HepG2 (cell line): ENCODE measurements around the gene TMPO. TPM values are rescaled to one million over a fixed set of nuclear protein-coding genes. Genes with fewer than 3 reads are reported as not detected.

Experiments used
- CAMTA2 ChIP-seq: sonication (generic); formaldehyde crosslinking; IDR thresholded peaks from 2 replicates; pipeline ENCODE4 v1.4.0; 2020; ENCODE audit warnings: mild to moderate bottlenecking, missing genetic modification reagents, borderline replicate concordance
- CENPT ChIP-seq: sonication (generic); formaldehyde crosslinking; IDR thresholded peaks from 2 replicates; pipeline ENCODE4 v1.8.0; 2022; ENCODE audit warnings: low read depth, mild to moderate bottlenecking, moderate library complexity, missing genetic modification reagents
- FLYWCH1 ChIP-seq: sonication (generic); formaldehyde crosslinking; IDR thresholded peaks from 2 replicates; pipeline ENCODE4 v1.8.1; 2023; ENCODE audit warnings: mild to moderate bottlenecking, missing genetic modification reagents
- HOXA7 ChIP-seq: sonication (generic); formaldehyde crosslinking; IDR thresholded peaks from 2 replicates; pipeline ENCODE4 v1.8.1; 2022; ENCODE audit warnings: mild to moderate bottlenecking, missing genetic modification reagents, moderate library complexity
- PHF20 ChIP-seq: sonication (generic); formaldehyde crosslinking; IDR thresholded peaks from 2 replicates; pipeline ENCODE4 v1.5.0; 2020; ENCODE audit warnings: mild to moderate bottlenecking, missing genetic modification reagents
- PTBP1 ChIP-seq: fragments of 200-400 bp; formaldehyde crosslinking; IDR thresholded peaks from 2 replicates; pipeline ENCODE4 v1.6.1; 2018; ENCODE audit warnings: low read length, low read depth; ENCODE audit not compliant: poor library complexity, severe bottlenecking
- RXRA ChIP-seq: sonication (generic); formaldehyde crosslinking; IDR thresholded peaks from 2 replicates; pipeline ENCODE4 v1.5.1; 2020; ENCODE audit warnings: missing genetic modification reagents
- SALL1 ChIP-seq: sonication (generic); formaldehyde crosslinking; IDR thresholded peaks from 2 replicates; pipeline ENCODE4 v1.8.0; 2022; ENCODE audit warnings: mild to moderate bottlenecking, missing genetic modification reagents
- SALL2 ChIP-seq: sonication (generic); formaldehyde crosslinking; IDR thresholded peaks from 2 replicates; pipeline ENCODE4 v1.8.1; 2023; ENCODE audit warnings: mild to moderate bottlenecking, missing genetic modification reagents, inconsistent platforms
- TSC22D2 ChIP-seq: sonication (generic); formaldehyde crosslinking; IDR thresholded peaks from 2 replicates; pipeline ENCODE4 v1.5.1; 2020; ENCODE audit warnings: missing genetic modification reagents, mild to moderate bottlenecking, borderline replicate concordance
- ZBTB3 ChIP-seq: sonication (generic); formaldehyde crosslinking; IDR thresholded peaks from 2 replicates; pipeline ENCODE4 v1.4.0; 2020; ENCODE audit warnings: low read depth, mild to moderate bottlenecking, moderate library complexity, missing genetic modification reagents, borderline replicate concordance
- ZFP36L1 ChIP-seq: sonication (generic); formaldehyde crosslinking; IDR thresholded peaks from 2 replicates; pipeline ENCODE4 v1.8.0; 2022; ENCODE audit warnings: mild to moderate bottlenecking, missing genetic modification reagents, moderate library complexity
- ZNF17 ChIP-seq: sonication (generic); formaldehyde crosslinking; IDR thresholded peaks from 2 replicates; pipeline ENCODE4 v1.5.0; 2020; ENCODE audit warnings: mild to moderate bottlenecking, missing genetic modification reagents
- ZNF207 ChIP-seq: fragments of 450-650 bp; IDR thresholded peaks from 2 replicates; pipeline ENCODE4 v1.6.1; 2016; ENCODE audit warnings: antibody characterized with exemption, borderline replicate concordance
- ZNF251 ChIP-seq: sonication (generic); formaldehyde crosslinking; IDR thresholded peaks from 2 replicates; pipeline ENCODE4 v1.9.0; 2021; ENCODE audit warnings: mild to moderate bottlenecking, missing genetic modification reagents
- ZSCAN20 ChIP-seq: sonication (generic); formaldehyde crosslinking; IDR thresholded peaks from 2 replicates; pipeline ENCODE4 v1.4.0; 2020; ENCODE audit warnings: missing genetic modification reagents, mild to moderate bottlenecking, borderline replicate concordance
- polyA plus RNA-seq, 8 experiments: library from polyadenylated mRNA; depleted of rRNA in 3 of 8; stranded (reverse) in 7 of 8; unstranded in 1 of 8; fragments of >200 nt; fragmentation: Illumina TruSeq in 4 of 8; extraction: Trizol in 4 of 8; gene quantifications; 2 replicates each; pipeline versions ENCODE4 v1.2.1 to v1.2.3, GENCODE V29; 2011 to 2016; ENCODE audit warnings: low read depth in 4 of 8, missing spikeins in 1 of 8, mixed read lengths in 1 of 8; ENCODE audit not compliant: insufficient read depth in 1 of 8
- total RNA-seq, 5 experiments: library from RNA; depleted of rRNA; stranded (reverse); fragments of >200 nt; fragmentation: Illumina TruSeq; extraction: Trizol; gene quantifications; 2 replicates each; pipeline ENCODE4 v1.2.3, GENCODE V29; 2016; ENCODE audit warnings: low read depth in 1 of 5
- TF ChIP-seq, protein P1 (sequence below): sonication (generic); formaldehyde crosslinking; IDR thresholded peaks from 2 replicates; pipeline ENCODE4 v1.5.0; 2020; ENCODE audit warnings: missing genetic modification reagents
- TF ChIP-seq, protein P2 (sequence below): sonication (generic); formaldehyde crosslinking; IDR thresholded peaks from 2 replicates; pipeline ENCODE4 v1.5.1; 2020; ENCODE audit warnings: missing genetic modification reagents, mild to moderate bottlenecking, borderline replicate concordance
- TF ChIP-seq, protein P3 (sequence below): sonication (generic); formaldehyde crosslinking; IDR thresholded peaks from 2 replicates; pipeline ENCODE4 v1.4.0; 2020; ENCODE audit warnings: missing genetic modification reagents, borderline replicate concordance
- TF ChIP-seq, protein P4 (sequence below): sonication (generic); formaldehyde crosslinking; conservative IDR thresholded peaks from 2 replicates; pipeline ENCODE4 v1.8.0; 2022; ENCODE audit warnings: missing genetic modification reagents
- TF ChIP-seq, protein P5 (sequence below): sonication (generic); formaldehyde crosslinking; IDR thresholded peaks from 2 replicates; pipeline ENCODE4 v1.8.0; 2022; ENCODE audit warnings: missing genetic modification reagents, mild to moderate bottlenecking, inconsistent platforms, borderline replicate concordance
- TF ChIP-seq, protein P6 (sequence below): sonication (generic); formaldehyde crosslinking; IDR thresholded peaks from 2 replicates; pipeline ENCODE4 v1.4.0; 2020; ENCODE audit warnings: missing genetic modification reagents

Gene TMPO
- total and polyA plus RNA-seq, 2 of the 13 experiments (the other 11 are each of a cell fraction or from before 2014, with no cell fraction given) = 24.2 to 167 TPM

DNA sequence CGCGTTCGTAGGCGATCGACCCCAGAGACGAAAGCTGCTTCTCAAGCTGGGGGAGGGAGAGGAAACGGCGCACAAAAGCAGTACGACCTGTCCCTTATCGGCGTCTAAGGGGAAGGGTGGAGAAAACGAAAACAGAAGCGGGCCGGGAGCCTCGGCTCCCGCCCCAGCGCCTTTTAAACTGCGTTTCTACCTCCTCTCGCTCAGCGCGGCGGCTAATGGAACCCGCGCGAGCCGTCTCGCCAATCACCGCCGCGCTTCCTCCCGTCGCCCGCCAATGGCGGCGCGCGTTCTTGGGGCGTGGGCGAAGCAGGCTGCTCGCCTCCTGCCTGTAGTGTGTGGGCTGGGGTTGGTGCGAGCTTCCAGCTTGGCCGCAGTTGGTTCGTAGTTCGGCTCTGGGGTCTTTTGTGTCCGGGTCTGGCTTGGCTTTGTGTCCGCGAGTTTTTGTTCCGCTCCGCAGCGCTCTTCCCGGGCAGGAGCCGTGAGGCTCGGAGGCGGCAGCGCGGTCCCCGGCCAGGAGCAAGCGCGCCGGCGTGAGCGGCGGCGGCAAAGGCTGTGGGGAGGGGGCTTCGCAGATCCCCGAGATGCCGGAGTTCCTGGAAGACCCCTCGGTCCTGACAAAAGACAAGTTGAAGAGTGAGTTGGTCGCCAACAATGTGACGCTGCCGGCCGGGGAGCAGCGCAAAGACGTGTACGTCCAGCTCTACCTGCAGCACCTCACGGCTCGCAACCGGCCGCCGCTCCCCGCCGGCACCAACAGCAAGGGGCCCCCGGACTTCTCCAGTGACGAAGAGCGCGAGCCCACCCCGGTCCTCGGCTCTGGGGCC lies at the start of gene TMPO (continued):
- TF ChIP-seq ZNF251 (CRISPR knock-in tag) = no peak
- TF ChIP-seq ZNF207 = no peak
- no peak; the same call in 1 of the 2 replicates for TF ChIP-seq ZBTB3 (CRISPR knock-in tag)
- TF ChIP-seq CENPT = no peak
- TF ChIP-seq, protein P1, sequence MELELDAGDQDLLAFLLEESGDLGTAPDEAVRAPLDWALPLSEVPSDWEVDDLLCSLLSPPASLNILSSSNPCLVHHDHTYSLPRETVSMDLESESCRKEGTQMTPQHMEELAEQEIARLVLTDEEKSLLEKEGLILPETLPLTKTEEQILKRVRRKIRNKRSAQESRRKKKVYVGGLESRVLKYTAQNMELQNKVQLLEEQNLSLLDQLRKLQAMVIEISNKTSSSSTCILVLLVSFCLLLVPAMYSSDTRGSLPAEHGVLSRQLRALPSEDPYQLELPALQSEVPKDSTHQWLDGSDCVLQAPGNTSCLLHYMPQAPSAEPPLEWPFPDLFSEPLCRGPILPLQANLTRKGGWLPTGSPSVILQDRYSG (CRISPR knock-in tag) = peak; percentile 71; the same call in 1 of the 2 replicates
- TF ChIP-seq, protein P2, sequence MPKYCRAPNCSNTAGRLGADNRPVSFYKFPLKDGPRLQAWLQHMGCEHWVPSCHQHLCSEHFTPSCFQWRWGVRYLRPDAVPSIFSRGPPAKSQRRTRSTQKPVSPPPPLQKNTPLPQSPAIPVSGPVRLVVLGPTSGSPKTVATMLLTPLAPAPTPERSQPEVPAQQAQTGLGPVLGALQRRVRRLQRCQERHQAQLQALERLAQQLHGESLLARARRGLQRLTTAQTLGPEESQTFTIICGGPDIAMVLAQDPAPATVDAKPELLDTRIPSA = no peak
- TF ChIP-seq, protein P3, sequence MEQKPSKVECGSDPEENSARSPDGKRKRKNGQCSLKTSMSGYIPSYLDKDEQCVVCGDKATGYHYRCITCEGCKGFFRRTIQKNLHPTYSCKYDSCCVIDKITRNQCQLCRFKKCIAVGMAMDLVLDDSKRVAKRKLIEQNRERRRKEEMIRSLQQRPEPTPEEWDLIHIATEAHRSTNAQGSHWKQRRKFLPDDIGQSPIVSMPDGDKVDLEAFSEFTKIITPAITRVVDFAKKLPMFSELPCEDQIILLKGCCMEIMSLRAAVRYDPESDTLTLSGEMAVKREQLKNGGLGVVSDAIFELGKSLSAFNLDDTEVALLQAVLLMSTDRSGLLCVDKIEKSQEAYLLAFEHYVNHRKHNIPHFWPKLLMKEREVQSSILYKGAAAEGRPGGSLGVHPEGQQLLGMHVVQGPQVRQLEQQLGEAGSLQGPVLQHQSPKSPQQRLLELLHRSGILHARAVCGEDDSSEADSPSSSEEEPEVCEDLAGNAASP (CRISPR knock-in tag) = no peak
- no peak for TF ChIP-seq PTBP1
- TF ChIP-seq CAMTA2 (CRISPR knock-in tag) = 0 out of 2 replicates have a peak, but pooled peaks have one; percentile 84
- TF ChIP-seq PHF20 (CRISPR knock-in tag) = peak; percentile 44; the same call in 1 of the 2 replicates
- TF ChIP-seq SALL1 = peak; percentile 61
- TF ChIP-seq, protein P4, sequence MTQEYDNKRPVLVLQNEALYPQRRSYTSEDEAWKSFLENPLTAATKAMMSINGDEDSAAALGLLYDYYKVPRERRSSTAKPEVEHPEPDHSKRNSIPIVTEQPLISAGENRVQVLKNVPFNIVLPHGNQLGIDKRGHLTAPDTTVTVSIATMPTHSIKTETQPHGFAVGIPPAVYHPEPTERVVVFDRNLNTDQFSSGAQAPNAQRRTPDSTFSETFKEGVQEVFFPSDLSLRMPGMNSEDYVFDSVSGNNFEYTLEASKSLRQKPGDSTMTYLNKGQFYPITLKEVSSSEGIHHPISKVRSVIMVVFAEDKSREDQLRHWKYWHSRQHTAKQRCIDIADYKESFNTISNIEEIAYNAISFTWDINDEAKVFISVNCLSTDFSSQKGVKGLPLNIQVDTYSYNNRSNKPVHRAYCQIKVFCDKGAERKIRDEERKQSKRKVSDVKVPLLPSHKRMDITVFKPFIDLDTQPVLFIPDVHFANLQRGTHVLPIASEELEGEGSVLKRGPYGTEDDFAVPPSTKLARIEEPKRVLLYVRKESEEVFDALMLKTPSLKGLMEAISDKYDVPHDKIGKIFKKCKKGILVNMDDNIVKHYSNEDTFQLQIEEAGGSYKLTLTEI (CRISPR knock-in tag) = no peak
- TF ChIP-seq, protein P5, sequence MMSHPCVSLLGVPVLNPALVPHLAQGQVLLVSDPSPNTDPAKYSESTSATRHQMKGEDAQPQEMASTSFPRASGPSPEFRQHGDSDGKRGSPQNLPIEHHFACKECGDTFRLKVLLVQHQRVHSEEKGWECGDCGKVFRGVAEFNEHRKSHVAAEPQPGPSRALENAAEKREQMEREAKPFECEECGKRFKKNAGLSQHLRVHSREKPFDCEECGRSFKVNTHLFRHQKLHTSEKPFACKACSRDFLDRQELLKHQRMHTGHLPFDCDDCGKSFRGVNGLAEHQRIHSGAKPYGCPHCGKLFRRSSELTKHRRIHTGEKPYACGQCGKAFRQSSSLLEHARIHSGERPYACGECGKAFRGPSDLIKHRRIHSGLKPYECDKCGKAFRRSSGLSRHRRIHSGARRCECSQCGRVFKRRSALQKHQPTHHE = peak; percentile 47; the same call in 1 of the 2 replicates
- TF ChIP-seq HOXA7 (CRISPR knock-in tag) = no peak
- TF ChIP-seq RXRA (CRISPR knock-in tag) = peak; percentile 49
- 0 out of 2 replicates have a peak, but pooled peaks have one; percentile 35 for TF ChIP-seq TSC22D2 (CRISPR knock-in tag)
- no peak for TF ChIP-seq ZFP36L1
- no peak; the same call in 1 of the 2 replicates for TF ChIP-seq ZSCAN20 (CRISPR knock-in tag)
- TF ChIP-seq, protein P6, sequence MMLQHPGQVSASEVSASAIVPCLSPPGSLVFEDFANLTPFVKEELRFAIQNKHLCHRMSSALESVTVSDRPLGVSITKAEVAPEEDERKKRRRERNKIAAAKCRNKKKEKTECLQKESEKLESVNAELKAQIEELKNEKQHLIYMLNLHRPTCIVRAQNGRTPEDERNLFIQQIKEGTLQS (CRISPR knock-in tag) = no peak; the same call in 1 of the 2 replicates
- no peak; the same call in 1 of the 2 replicates for TF ChIP-seq FLYWCH1
- TF ChIP-seq ZNF17 (CRISPR knock-in tag) = no peak
- peak; percentile 57; the same call in 1 of the 2 replicates for TF ChIP-seq SALL2
